Suprapubic skin (tissue), 4 donors: ENCODE measurements around the gene HECW1.

Experiments
- CTCF ChIP-seq, 2 donors: fragments of 200-600 bp in 1 of 2; fragments of 450-650 bp in 1 of 2; sonication (generic) in 1 of 2; IDR thresholded peaks; one replicate each; pipeline ENCODE4 v1.5.1; 2016 to 2019; ENCODE audit warnings: antibody characterized with exemption in 2 of 2, mild to moderate bottlenecking in 1 of 2, moderate library complexity in 1 of 2
- EP300 ChIP-seq: sonication (generic); formaldehyde crosslinking; IDR thresholded peaks from one replicate; pipeline ENCODE4 v1.6.1; 2017; ENCODE audit warnings: antibody characterized with exemption
- POLR2A ChIP-seq, 2 donors: fragments of 450-650 bp; IDR thresholded peaks; one replicate each; pipeline ENCODE4 v1.6.1; 2017; ENCODE audit warnings: antibody characterized with exemption in 2 of 2, mild to moderate bottlenecking in 2 of 2, moderate library complexity in 2 of 2
- POLR2AphosphoS5 ChIP-seq, 3 donors: sonication (generic); formaldehyde crosslinking; IDR thresholded peaks; one replicate each; pipeline ENCODE4 v1.6.1; 2017; ENCODE audit warnings: antibody characterized with exemption in 3 of 3

GRCh38 chr7:43501870-43502269 is 389.4 kb downstream of the HECW1 start:
- TF ChIP-seq EP300 = no peak
- no peak for TF ChIP-seq CTCF (IDR thresholded peaks at IDR 0.05)
- no peak for TF ChIP-seq POLR2AphosphoS5 (IDR thresholded peaks at IDR 0.05)
- TF ChIP-seq POLR2A (IDR thresholded peaks at IDR 0.05) = no peak
